NCI-H69 (cell line): ENCODE results near the gene NELL1.

ENCODE experiments used
- DNase-seq: peaks from one replicate; lab custom pipeline; 2025; lab: John Stamatoyannopoulos, UW

Gene NELL1

GRCh38 chr11:20668131-20668809, 1.1 kb upstream of the NELL1 start:
- DNase-seq: peak; percentile 84

- DNase-seq: peak; percentile 85
Measured at GRCh38 chr11:20669820-20670684, 666 bp downstream of the NELL1 start.

GRCh38 chr11:20670932-20671403, 1.6 kb downstream of the NELL1 start:
- DNase-seq: peak; percentile 88

GRCh38 chr11:20671856-20672546, 2.6 kb downstream of the NELL1 start:
- peak; percentile 95 for DNase-seq

GRCh38 chr11:20672575-20672974, 3.2 kb downstream of the NELL1 start:
- DNase-seq: peak; percentile 82

- DNase-seq: no peak
Measured at GRCh38 chr11:20676658-20677057, 7.3 kb downstream of the NELL1 start.

- peak; percentile 38 for DNase-seq
Measured at GRCh38 chr11:20688761-20689160, 19.4 kb downstream of the NELL1 start.

- DNase-seq: no peak
Measured at GRCh38 chr11:20707876-20708275, 38.5 kb downstream of the NELL1 start.

GRCh38 chr11:20712912-20713311, 43.5 kb downstream of the NELL1 start:
- no peak for DNase-seq

GRCh38 chr11:20715464-20715863, 46.1 kb downstream of the NELL1 start:
- peak; percentile 53 for DNase-seq

- DNase-seq: no peak
Measured at GRCh38 chr11:20715931-20716330, 46.5 kb downstream of the NELL1 start.

GRCh38 chr11:20719821-20720220, 50.4 kb downstream of the NELL1 start:
- no peak for DNase-seq

GRCh38 chr11:20723366-20723765, 54.0 kb downstream of the NELL1 start:
- no peak for DNase-seq

- peak; percentile 57 for DNase-seq
Measured at GRCh38 chr11:20729597-20730105, 60.3 kb downstream of the NELL1 start.

GRCh38 chr11:20731676-20732215, 62.4 kb downstream of the NELL1 start:
- peak; percentile 74 for DNase-seq

- peak; percentile 76 for DNase-seq
Measured at GRCh38 chr11:20739107-20739506, 69.7 kb downstream of the NELL1 start.

- DNase-seq: peak; percentile 79
Measured at GRCh38 chr11:20739577-20739976, 70.2 kb downstream of the NELL1 start.

- peak; percentile 98 for DNase-seq
Measured at GRCh38 chr11:20754933-20755332, 85.5 kb downstream of the NELL1 start.

- no peak for DNase-seq
Measured at GRCh38 chr11:20759541-20759940, 90.2 kb downstream of the NELL1 start.

GRCh38 chr11:20760811-20761210, 91.4 kb downstream of the NELL1 start:
- peak; percentile 63 for DNase-seq

GRCh38 chr11:20762116-20762844, 92.9 kb downstream of the NELL1 start:
- DNase-seq: peak; percentile 99
